GM18505 (cell line): ENCODE measurements around the gene SPTSSB.

Experiments used
- ATAC-seq: cut with Tn5 transposase; IDR thresholded peaks from one replicate; pipeline ENCODE4 v1.9.1; 2021; ENCODE audit not compliant: unreplicated experiment
- POLR2A ChIP-seq: IDR thresholded peaks from 4 replicates; pipeline ENCODE4 v1.6.1; 2011; ENCODE audit warnings: borderline replicate concordance; ENCODE audit not compliant: insufficient read depth, insufficient read length; ENCODE audit errors: extremely low read depth

Gene SPTSSB

GRCh38 chr3:161371441-161372320, at the start of gene SPTSSB:
Gene SPTSSB (minus strand): TSS chr3:161371517. CDS start chr3:161346323, 25,194 bp downstream.
- no peak for TF ChIP-seq POLR2A
- peak; percentile 61 for ATAC-seq

GRCh38 chr3:161420746-161421145, 49.4 kb upstream of the SPTSSB start:
- no peak for ATAC-seq
- TF ChIP-seq POLR2A = no peak

- no peak for ATAC-seq
- TF ChIP-seq POLR2A = no peak
Measured at GRCh38 chr3:161419555-161420333, 48.4 kb upstream of the SPTSSB start.

GRCh38 chr3:161415506-161416231, 44.4 kb upstream of the SPTSSB start:
- ATAC-seq = no peak
- TF ChIP-seq POLR2A = no peak

- ATAC-seq = no peak
- no peak for TF ChIP-seq POLR2A
Measured at GRCh38 chr3:161414907-161415306, 43.6 kb upstream of the SPTSSB start.

GRCh38 chr3:161413855-161414210, 42.5 kb upstream of the SPTSSB start:
- no peak for TF ChIP-seq POLR2A
- ATAC-seq = peak; percentile 46

GRCh38 chr3:161413127-161413854, 42.0 kb upstream of the SPTSSB start:
- no peak for TF ChIP-seq POLR2A
- ATAC-seq = peak; percentile 44

GRCh38 chr3:161412123-161412522, 40.8 kb upstream of the SPTSSB start:
- ATAC-seq = no peak
- no peak for TF ChIP-seq POLR2A

GRCh38 chr3:161409858-161410257, 38.5 kb upstream of the SPTSSB start:
- no peak for ATAC-seq
- TF ChIP-seq POLR2A = no peak

- no peak for ATAC-seq
- TF ChIP-seq POLR2A = no peak
Measured at GRCh38 chr3:161409069-161409468, 37.8 kb upstream of the SPTSSB start.

GRCh38 chr3:161406594-161407555, 35.6 kb upstream of the SPTSSB start:
- no peak for TF ChIP-seq POLR2A
- no peak for ATAC-seq

GRCh38 chr3:161405836-161406235, 34.5 kb upstream of the SPTSSB start:
- TF ChIP-seq POLR2A = no peak
- no peak for ATAC-seq

GRCh38 chr3:161405087-161405486, 33.8 kb upstream of the SPTSSB start:
- no peak for ATAC-seq
- no peak for TF ChIP-seq POLR2A
